HEK293 (cell line): Measurements from ENCODE around the gene UGT1A10.

Experiments
- CTCF ChIA-PET: fragments of 350-600 bp; formaldehyde crosslinking; extraction: SDS; loops from one replicate; lab custom pipeline; 2021; ENCODE audit warnings: antibody characterized with exemption; lab: Yijun Ruan, JAX
- POLR2A ChIA-PET: fragments of 300-600 bp; formaldehyde crosslinking; extraction: SDS; loops from one replicate; lab custom pipeline; 2020; ENCODE audit warnings: antibody characterized with exemption, inconsistent platforms; lab: Yijun Ruan, JAX
- H3K27ac ChIP-seq: fragments of 200-500 bp; sonication (Bioruptor generic); 2 replicates; pipeline ENCODE4 v1.5.1; 2014; ENCODE audit warnings: low read depth, low read length, control low read depth, inconsistent platforms; ENCODE audit errors: extremely low read depth
- H3K36me3 ChIP-seq, 2 experiments: fragments of 200-500 bp in 1 of 2; sonication (Bioruptor generic) in 1 of 2; 1 replicate in 1 of 2; 2 replicates in 1 of 2; pipeline ENCODE4 v1.5.1; 2014 to 2017; ENCODE audit warnings: inconsistent platforms in 2 of 2, low read length in 2 of 2; ENCODE audit not compliant: control insufficient read depth in 2 of 2, insufficient read depth in 1 of 2
- H3K4me1 ChIP-seq: fragments of 200-500 bp; sonication (Bioruptor generic); 2 replicates; pipeline ENCODE4 v1.5.1; 2014; ENCODE audit warnings: mild to moderate bottlenecking, low read length, inconsistent platforms; ENCODE audit not compliant: control insufficient read depth, insufficient read depth
- H3K4me3 ChIP-seq: 2 replicates; pipeline ENCODE4 v1.5.1; 2011; ENCODE audit warnings: low read depth, mild to moderate bottlenecking, control low read depth, low read length, moderate library complexity
- H3K9me3 ChIP-seq: fragments of 200-500 bp; sonication (Bioruptor generic); 2 replicates; pipeline ENCODE4 v1.5.1; 2014; ENCODE audit warnings: low read depth, low read length, inconsistent platforms; ENCODE audit not compliant: control insufficient read depth, insufficient read depth
- BCL11A ChIP-seq: fragments of 450-650 bp; formaldehyde crosslinking; IDR thresholded peaks from 2 replicates; pipeline ENCODE4 v1.5.1; 2016; ENCODE audit warnings: low read depth, missing biosample characterization, missing genetic modification characterization
- IKZF3 ChIP-seq: fragments of 450-650 bp; IDR thresholded peaks from 2 replicates; pipeline ENCODE4 v1.5.0; 2018; ENCODE audit warnings: missing biosample characterization, mild to moderate bottlenecking, missing genetic modification characterization, moderate library complexity
- KLF7 ChIP-seq: fragments of 450-650 bp; formaldehyde crosslinking; IDR thresholded peaks from 2 replicates; pipeline ENCODE4 v1.5.1; 2016; ENCODE audit warnings: missing biosample characterization, missing genetic modification characterization, borderline replicate concordance
- MEIS1 ChIP-seq: sonication (generic); formaldehyde crosslinking; IDR thresholded peaks from 2 replicates; pipeline ENCODE4 v1.8.1; 2022; ENCODE audit warnings: missing genetic modification reagents, mild to moderate bottlenecking, borderline replicate concordance
- SALL2 ChIP-seq: fragments of 450-650 bp; formaldehyde crosslinking; IDR thresholded peaks from 2 replicates; pipeline ENCODE4 v1.5.0; 2017; ENCODE audit warnings: missing biosample characterization, mild to moderate bottlenecking, missing genetic modification characterization, borderline replicate concordance
- SCRT2 ChIP-seq: fragments of 450-650 bp; formaldehyde crosslinking; IDR thresholded peaks from 2 replicates; pipeline ENCODE4 v1.5.1; 2016; ENCODE audit warnings: missing biosample characterization, missing genetic modification characterization
- TRIM28 ChIP-seq: IDR thresholded peaks from 2 replicates; pipeline ENCODE4 v1.6.1; 2011; ENCODE audit warnings: low read length, control low read depth, borderline replicate concordance
- WT1 ChIP-seq: fragments of 450-650 bp; formaldehyde crosslinking; IDR thresholded peaks from 2 replicates; pipeline ENCODE4 v1.5.1; 2016; ENCODE audit warnings: missing biosample characterization, missing genetic modification characterization
- ZBTB48 ChIP-seq: fragments of 450-650 bp; formaldehyde crosslinking; IDR thresholded peaks from 2 replicates; pipeline ENCODE4 v1.5.1; 2016; ENCODE audit warnings: missing biosample characterization, missing genetic modification characterization
- ZBTB7A ChIP-seq: fragments of 450-650 bp; formaldehyde crosslinking; IDR thresholded peaks from 2 replicates; pipeline ENCODE4 v1.5.1; 2016; ENCODE audit warnings: low read depth, missing biosample characterization, missing genetic modification characterization
- ZNF138 ChIP-seq: fragments of 450-650 bp; formaldehyde crosslinking; IDR thresholded peaks from 2 replicates; pipeline ENCODE4 v1.5.1; 2016; ENCODE audit warnings: missing biosample characterization, missing genetic modification characterization, borderline replicate concordance
- ZNF157 ChIP-seq: fragments of 450-650 bp; formaldehyde crosslinking; IDR thresholded peaks from 2 replicates; pipeline ENCODE4 v1.5.1; 2016; ENCODE audit warnings: missing biosample characterization, missing genetic modification characterization
- ZNF211 ChIP-seq: fragments of 450-650 bp; formaldehyde crosslinking; IDR thresholded peaks from 2 replicates; pipeline ENCODE4 v1.5.1; 2016; ENCODE audit warnings: low read depth, missing biosample characterization, missing genetic modification characterization
- ZNF24 ChIP-seq: fragments of 450-650 bp; formaldehyde crosslinking; IDR thresholded peaks from 2 replicates; pipeline ENCODE4 v1.5.1; 2016; ENCODE audit warnings: missing biosample characterization, missing genetic modification characterization
- ZNF394 ChIP-seq: fragments of 450-650 bp; formaldehyde crosslinking; IDR thresholded peaks from 2 replicates; pipeline ENCODE4 v1.5.1; 2016; ENCODE audit warnings: missing biosample characterization, missing genetic modification characterization, mild to moderate bottlenecking, moderate library complexity, borderline replicate concordance
- ZNF555 ChIP-seq: fragments of 450-650 bp; formaldehyde crosslinking; conservative IDR thresholded peaks from 2 replicates; pipeline ENCODE4 v1.5.1; 2017; ENCODE audit warnings: missing biosample characterization, mild to moderate bottlenecking, missing genetic modification characterization, inconsistent platforms
- ZNF610 ChIP-seq: fragments of 450-650 bp; formaldehyde crosslinking; IDR thresholded peaks from 2 replicates; pipeline ENCODE4 v1.5.1; 2016; ENCODE audit warnings: missing biosample characterization, missing genetic modification characterization, borderline replicate concordance
- ZNF621 ChIP-seq: fragments of 450-650 bp; formaldehyde crosslinking; IDR thresholded peaks from 2 replicates; pipeline ENCODE4 v1.5.1; 2017; ENCODE audit warnings: missing biosample characterization, missing genetic modification characterization
- ZNF707 ChIP-seq: fragments of 450-650 bp; formaldehyde crosslinking; IDR thresholded peaks from 2 replicates; pipeline ENCODE4 v1.5.1; 2016; ENCODE audit warnings: missing biosample characterization, missing genetic modification characterization
- TF ChIP-seq, protein P1 (sequence below): fragments of 450-650 bp; formaldehyde crosslinking; IDR thresholded peaks from 2 replicates; pipeline ENCODE4 v1.5.1; 2017; ENCODE audit warnings: missing biosample characterization, missing genetic modification characterization
- TF ChIP-seq, protein P2 (sequence below): fragments of 450-650 bp; formaldehyde crosslinking; IDR thresholded peaks from 2 replicates; pipeline ENCODE4 v1.5.1; 2016; ENCODE audit warnings: missing biosample characterization, missing genetic modification characterization, borderline replicate concordance
- TF ChIP-seq, protein P3 (sequence below): fragments of 450-650 bp; formaldehyde crosslinking; conservative IDR thresholded peaks from 2 replicates; pipeline ENCODE4 v1.5.1; 2016; ENCODE audit warnings: low read depth, missing biosample characterization, missing genetic modification characterization

The UGT1A10 gene

DNA sequence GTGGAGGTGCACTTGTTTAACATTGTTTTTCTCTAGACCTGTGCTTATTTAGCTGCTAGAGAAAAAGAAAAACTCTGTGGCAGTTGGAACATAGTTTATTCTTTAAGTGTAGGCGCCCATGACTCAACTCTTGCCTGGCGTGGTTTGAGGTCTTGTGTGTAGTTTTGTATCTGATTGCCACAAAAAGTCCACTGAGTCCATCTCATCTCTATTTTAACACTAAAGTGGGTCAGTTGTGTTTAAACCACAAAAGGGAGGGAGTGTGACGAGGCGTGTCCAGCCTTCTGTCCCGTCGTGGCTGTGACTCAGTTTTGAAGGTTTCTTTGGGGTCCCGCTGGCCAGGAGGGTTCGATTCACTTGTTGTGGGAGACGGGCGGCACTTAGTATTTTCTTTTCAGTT is 20.2 kb downstream of the UGT1A10 start:
- H3K36me3 ChIP-seq = no peaks in the 10 kb centered on the region
- no peak for TF ChIP-seq ZNF211 (tag by site-specific recombination)
- TF ChIP-seq MEIS1 (CRISPR knock-in tag) = no peak
- no peak for TF ChIP-seq ZNF555 (tag by site-specific recombination)
- TF ChIP-seq, protein P1, sequence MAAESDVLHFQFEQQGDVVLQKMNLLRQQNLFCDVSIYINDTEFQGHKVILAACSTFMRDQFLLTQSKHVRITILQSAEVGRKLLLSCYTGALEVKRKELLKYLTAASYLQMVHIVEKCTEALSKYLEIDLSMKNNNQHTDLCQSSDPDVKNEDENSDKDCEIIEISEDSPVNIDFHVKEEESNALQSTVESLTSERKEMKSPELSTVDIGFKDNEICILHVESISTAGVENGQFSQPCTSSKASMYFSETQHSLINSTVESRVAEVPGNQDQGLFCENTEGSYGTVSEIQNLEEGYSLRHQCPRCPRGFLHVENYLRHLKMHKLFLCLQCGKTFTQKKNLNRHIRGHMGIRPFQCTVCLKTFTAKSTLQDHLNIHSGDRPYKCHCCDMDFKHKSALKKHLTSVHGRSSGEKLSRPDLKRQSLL (tag by site-specific recombination) = no peak
- TF ChIP-seq ZNF138 = no peak
- no peaks in the 10 kb centered on the region for H3K4me1 ChIP-seq
- no peak overlapping the region for H3K27ac ChIP-seq
- no peak overlapping the region for H3K4me3 ChIP-seq
- H3K9me3 ChIP-seq = no peaks in the 10 kb centered on the region
- ChIA-PET CTCF (no interaction called here), POLR2A (no interaction called here)

DNA sequence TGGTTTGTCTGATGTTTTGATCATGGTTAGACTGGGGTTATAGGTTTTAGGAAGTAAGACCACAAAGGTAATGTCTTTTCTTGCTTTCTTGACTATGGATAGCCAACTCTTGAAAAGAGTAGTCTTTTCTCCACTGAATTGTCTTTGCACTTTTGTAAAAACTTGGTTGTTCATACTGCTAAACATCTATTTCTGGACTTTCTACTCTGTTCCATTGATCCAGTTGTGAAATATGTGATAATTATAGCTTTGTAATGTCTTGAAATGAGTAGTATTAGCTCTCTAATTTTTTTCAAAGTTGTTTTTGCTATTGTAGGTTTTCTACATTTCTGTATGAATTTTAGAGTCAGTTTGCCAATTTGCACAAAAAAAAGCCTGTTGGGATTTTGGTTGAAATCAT is 22.4 kb downstream of the UGT1A10 start:
- Histone ChIP-seq H3K27ac (no peak overlapping the region), H3K9me3 (no peaks in the 10 kb centered on the region), H3K36me3 (no peaks in the 10 kb centered on the region), H3K4me3 (no peak overlapping the region), H3K4me1 (no peaks in the 10 kb centered on the region)
- TF ChIP-seq TRIM28 (no peak), ZNF707 (tag by site-specific recombination) (no peak)
- TF ChIP-seq, protein P1 (tag by site-specific recombination) = no peak
- ChIA-PET CTCF (no interaction called here), POLR2A (no interaction called here)

DNA sequence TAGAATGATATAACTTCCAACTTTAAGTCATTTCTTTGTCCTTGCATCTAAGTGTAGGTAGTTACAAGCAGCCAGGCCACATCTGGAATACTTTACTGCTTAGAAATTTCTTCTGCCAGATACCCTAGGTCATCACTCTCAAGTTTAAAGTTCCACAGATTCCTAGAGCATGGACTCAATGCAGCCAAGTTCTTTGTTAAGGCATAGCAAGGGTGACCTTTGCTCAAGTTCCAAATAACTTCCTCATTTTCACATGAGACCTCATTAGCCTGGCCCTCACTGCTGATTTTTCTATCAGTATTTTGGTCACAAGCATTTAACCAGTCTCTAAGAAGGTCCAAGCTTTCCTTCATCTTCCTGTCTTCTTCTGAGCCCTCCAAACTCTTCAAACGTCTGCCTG is 27.7 kb downstream of the UGT1A10 start:
- ChIA-PET POLR2A (no interaction called here), CTCF (no interaction called here)
- Histone ChIP-seq H3K36me3 (no peaks in the 10 kb centered on the region), H3K4me3 (no peak overlapping the region), H3K27ac (no peak overlapping the region), H3K9me3 (no peaks in the 10 kb centered on the region)
- no peak for TF ChIP-seq BCL11A
- TF ChIP-seq, protein P2, sequence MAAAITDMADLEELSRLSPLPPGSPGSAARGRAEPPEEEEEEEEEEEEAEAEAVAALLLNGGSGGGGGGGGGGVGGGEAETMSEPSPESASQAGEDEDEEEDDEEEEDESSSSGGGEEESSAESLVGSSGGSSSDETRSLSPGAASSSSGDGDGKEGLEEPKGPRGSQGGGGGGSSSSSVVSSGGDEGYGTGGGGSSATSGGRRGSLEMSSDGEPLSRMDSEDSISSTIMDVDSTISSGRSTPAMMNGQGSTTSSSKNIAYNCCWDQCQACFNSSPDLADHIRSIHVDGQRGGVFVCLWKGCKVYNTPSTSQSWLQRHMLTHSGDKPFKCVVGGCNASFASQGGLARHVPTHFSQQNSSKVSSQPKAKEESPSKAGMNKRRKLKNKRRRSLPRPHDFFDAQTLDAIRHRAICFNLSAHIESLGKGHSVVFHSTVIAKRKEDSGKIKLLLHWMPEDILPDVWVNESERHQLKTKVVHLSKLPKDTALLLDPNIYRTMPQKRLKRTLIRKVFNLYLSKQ = no peak
- TF ChIP-seq ZNF610 = no peak
- TF ChIP-seq WT1 (tag by site-specific recombination) = no peak
- TF ChIP-seq ZBTB7A = no peak
- no peak for TF ChIP-seq SCRT2 (tag by site-specific recombination)
- no peak for TF ChIP-seq ZBTB48
- TF ChIP-seq ZNF394 (tag by site-specific recombination) = no peak
- TF ChIP-seq, all 188 proteins: peak for 0
- no peaks in the 10 kb centered on the region for H3K4me1 ChIP-seq

DNA sequence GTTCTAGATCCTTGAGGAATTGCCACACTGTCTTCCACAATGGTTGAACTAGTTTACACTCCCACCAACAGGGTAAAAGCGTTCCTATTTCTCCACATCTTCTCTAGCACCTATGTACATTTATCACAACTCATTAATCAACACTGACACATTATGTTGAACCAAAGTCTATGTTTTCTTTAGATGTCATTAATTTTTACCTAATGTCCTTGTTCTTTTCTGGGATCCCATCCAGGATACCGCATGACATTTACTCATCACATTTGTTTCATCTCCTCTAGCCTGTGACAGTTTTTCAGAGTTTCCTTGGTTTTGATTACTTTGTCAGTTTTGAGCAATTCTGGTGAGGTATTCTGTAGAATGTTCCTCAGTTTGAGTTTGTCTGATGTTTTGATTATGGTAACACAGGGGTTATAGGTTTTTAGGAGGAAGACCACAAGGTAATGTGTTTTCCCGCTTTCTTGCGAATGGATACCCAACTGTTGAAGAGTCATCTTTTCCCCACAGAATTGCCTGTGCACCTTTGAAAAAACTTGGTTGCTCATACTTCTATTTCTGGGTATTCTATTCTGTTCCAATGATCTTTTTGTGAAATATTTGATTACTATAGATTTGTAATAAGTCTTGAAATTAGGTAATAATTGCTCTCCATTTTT is 32.5 kb downstream of the UGT1A10 start:
- ChIA-PET CTCF (no interaction called here), POLR2A (no interaction called here)
- Histone ChIP-seq H3K36me3 (no peaks in the 10 kb centered on the region), H3K4me1 (no peaks in the 10 kb centered on the region), H3K4me3 (no peak overlapping the region), H3K27ac (no peak overlapping the region), H3K9me3 (no peaks in the 10 kb centered on the region)
- TF ChIP-seq, protein P3, sequence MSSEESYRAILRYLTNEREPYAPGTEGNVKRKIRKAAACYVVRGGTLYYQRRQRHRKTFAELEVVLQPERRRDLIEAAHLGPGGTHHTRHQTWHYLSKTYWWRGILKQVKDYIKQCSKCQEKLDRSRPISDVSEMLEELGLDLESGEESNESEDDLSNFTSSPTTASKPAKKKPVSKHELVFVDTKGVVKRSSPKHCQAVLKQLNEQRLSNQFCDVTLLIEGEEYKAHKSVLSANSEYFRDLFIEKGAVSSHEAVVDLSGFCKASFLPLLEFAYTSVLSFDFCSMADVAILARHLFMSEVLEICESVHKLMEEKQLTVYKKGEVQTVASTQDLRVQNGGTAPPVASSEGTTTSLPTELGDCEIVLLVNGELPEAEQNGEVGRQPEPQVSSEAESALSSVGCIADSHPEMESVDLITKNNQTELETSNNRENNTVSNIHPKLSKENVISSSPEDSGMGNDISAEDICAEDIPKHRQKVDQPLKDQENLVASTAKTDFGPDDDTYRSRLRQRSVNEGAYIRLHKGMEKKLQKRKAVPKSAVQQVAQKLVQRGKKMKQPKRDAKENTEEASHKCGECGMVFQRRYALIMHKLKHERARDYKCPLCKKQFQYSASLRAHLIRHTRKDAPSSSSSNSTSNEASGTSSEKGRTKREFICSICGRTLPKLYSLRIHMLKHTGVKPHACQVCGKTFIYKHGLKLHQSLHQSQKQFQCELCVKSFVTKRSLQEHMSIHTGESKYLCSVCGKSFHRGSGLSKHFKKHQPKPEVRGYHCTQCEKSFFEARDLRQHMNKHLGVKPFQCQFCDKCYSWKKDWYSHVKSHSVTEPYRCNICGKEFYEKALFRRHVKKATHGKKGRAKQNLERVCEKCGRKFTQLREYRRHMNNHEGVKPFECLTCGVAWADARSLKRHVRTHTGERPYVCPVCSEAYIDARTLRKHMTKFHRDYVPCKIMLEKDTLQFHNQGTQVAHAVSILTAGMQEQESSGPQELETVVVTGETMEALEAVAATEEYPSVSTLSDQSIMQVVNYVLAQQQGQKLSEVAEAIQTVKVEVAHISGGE (tag by site-specific recombination) = no peak
- TF ChIP-seq ZNF157 (tag by site-specific recombination) (no peak), ZNF24 (no peak), ZNF621 (tag by site-specific recombination) (no peak), ZNF707 (tag by site-specific recombination) (no peak), KLF7 (tag by site-specific recombination) (no peak), IKZF3 (tag by site-specific recombination) (no peak), SALL2 (tag by site-specific recombination) (no peak)
